Measurements from ENCODE around the gene DOK7. TPM values are rescaled to one million over a fixed set of nuclear protein-coding genes. Genes with fewer than 3 reads are reported as not detected.

DOK7 gene
- total and polyA plus RNA-seq, 8 donors: 0.37 to 8.1 (median 4.3) TPM; not detected in 1

DNA sequence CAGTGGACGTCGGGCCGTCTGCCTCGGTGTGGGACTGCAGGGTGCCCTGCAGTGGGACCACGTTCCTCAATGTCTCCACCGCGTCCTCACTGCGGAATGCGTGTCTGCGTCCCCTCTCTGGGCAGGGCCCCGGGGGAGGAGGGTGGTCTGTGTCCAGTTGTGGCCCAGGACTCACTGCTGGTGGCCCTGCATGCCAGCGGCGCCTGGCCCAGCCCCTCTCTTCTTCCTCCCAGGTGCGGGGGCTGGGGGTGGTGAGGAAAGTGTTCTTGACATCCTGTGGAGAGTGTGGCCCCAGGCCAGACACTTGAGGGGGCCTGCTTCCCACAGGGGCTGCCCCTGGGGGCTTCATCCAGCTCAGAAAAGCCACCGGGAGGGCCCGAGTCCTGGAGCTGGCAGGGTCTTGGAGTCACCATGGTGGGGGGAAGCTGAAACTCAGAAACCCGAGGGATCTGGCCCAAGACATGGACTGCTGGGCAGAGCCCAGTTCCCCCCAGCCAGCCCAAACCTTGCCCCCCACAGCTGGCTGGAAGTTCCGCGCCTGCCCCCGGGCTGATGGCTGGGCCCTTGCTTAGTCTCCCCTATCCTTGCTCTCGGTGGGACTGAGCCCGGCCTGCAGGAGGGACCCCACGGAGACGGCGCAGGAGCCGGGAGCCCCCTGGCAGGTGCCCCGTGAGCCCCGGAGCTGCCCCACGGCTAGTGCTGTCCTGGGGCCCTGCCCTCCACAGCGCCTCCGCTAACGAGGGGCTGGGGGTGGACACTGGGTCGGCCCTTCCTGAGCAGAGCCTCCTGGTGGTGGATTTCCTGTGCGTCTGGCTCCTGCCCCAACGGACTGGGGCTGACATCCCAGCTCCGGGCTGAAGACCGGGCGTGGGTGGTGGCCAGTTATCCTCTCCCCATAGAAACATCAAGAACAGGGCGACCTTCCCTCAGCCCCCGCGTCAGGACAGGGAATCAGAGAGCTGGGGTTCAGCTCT is 2.9 kb downstream of the DOK7 start:
- intact Hi-C loops (cut with DNase I; ENCODE audit: low total_unique reads): no loop called here
- 76 to 86% (median 80%) methylated on average over 31 to 41 of the region's 41 CpGs for WGBS, 5 donors
- DNase-seq: no peak
- H3K4me3 ChIP-seq: no peak overlapping the region
- H3K36me3 ChIP-seq: no peaks in the 10 kb centered on the region
- no peaks in the 10 kb centered on the region for H3K9me3 ChIP-seq
- TF ChIP-seq POLR2A (IDR thresholded peaks at IDR 0.05) (no peak), EP300 (IDR thresholded peaks at IDR 0.05) (no peak), POLR2AphosphoS5 (IDR thresholded peaks at IDR 0.05) (no peak)
- TF ChIP-seq, protein P1, sequence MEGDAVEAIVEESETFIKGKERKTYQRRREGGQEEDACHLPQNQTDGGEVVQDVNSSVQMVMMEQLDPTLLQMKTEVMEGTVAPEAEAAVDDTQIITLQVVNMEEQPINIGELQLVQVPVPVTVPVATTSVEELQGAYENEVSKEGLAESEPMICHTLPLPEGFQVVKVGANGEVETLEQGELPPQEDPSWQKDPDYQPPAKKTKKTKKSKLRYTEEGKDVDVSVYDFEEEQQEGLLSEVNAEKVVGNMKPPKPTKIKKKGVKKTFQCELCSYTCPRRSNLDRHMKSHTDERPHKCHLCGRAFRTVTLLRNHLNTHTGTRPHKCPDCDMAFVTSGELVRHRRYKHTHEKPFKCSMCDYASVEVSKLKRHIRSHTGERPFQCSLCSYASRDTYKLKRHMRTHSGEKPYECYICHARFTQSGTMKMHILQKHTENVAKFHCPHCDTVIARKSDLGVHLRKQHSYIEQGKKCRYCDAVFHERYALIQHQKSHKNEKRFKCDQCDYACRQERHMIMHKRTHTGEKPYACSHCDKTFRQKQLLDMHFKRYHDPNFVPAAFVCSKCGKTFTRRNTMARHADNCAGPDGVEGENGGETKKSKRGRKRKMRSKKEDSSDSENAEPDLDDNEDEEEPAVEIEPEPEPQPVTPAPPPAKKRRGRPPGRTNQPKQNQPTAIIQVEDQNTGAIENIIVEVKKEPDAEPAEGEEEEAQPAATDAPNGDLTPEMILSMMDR (IDR thresholded peaks at IDR 0.05): no peak
- peaks cover 0 to 42% (median 11%) of the 10 kb centered on the region in 3 donors for H3K27me3 ChIP-seq
- H3K27ac ChIP-seq: no peak overlapping the region
- peaks cover 12 to 56% (median 51%) of the 10 kb centered on the region in 4 donors for H3K4me1 ChIP-seq

DNA sequence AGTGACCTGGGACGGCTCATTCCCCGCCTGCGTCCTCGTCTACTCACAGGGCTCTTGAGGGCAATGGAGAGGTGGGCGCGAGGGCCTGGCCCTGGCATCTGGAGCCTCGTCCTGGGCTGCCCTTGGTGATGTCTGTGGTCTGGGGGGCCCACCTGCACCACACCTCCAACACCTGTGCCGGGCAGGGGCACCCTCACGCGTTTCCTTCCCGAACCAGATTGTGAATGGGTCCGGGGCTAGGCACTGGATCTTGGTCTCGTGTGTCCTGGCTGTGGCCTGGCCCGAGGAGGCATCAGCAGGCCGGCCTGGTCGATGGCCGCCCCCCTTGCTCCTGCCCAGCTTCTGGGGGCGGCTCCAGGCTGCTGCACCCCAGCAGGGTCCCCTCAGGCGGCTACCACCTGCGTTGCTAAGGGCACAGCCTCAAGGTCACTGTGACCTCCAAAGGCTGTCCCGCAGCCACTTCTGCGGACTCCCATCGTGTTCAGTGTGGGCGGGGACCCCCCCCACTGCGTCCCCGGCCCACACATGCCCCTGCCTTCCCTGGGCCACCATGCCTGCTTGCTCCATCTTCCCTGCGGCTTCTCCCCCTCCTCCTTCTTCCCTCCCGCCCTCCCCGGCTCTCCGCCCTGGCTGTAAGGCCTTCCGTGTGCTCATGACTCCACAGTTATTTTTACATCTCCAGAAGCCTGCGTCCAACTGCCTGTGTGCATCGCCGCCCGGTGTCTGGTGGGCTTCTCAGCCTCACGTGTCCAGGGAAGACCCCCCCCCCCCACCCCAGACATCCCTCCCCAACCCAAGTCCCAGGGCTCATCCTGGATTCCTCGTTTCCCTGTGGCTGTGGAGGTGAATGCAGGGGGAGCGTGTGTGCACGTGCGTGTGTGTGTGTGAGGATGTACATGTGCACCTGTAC is 3.8 kb downstream of the DOK7 start:
- Histone ChIP-seq H3K9me3 (no peaks in the 10 kb centered on the region), H3K4me1 (peaks cover 7 to 46% (median 44%) of the 10 kb centered on the region in 4 donors), H3K27me3 (peaks cover 0 to 42% (median 11%) of the 10 kb centered on the region in 3 donors), H3K36me3 (no peaks in the 10 kb centered on the region), H3K27ac (no peak overlapping the region), H3K4me3 (no peak overlapping the region)
- TF ChIP-seq POLR2A (IDR thresholded peaks at IDR 0.05): no peak
- no peak for TF ChIP-seq POLR2AphosphoS5 (IDR thresholded peaks at IDR 0.05)
- TF ChIP-seq EP300 (IDR thresholded peaks at IDR 0.05): no peak
- TF ChIP-seq, protein P1 (IDR thresholded peaks at IDR 0.05): no peak
- intact Hi-C loops (cut with DNase I; ENCODE audit: low total_unique reads): no loop called here
- no peak for DNase-seq
- 83 to 89% (median 84%) methylated on average over 38 to 40 of the region's 40 CpGs for WGBS, 5 donors

DNA sequence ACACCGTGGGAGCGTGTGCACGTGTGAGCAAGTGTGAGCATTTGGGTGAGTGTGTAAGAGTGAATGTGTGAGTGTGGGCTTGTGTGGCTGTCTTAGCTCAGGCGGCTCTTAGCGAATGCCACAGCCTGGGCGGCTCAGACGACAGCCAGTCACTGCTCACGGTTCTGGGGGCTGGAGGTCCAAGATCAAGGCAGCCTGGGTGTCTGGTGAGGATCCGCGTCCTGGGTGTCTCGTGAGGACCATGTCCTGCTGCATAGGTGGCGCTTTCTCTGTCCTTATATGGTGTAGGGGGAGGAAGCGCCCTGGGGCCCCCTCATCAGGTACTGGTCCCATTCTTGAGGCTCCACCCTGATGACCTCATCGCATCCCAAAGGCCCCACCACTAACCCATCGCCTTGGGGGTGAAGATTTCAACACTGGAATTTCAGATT is 4.5 kb downstream of the DOK7 start:
- no peak overlapping the region for H3K27ac ChIP-seq
- no peak for TF ChIP-seq EP300 (IDR thresholded peaks at IDR 0.05)
- 88 to 95% (median 91%) methylated on average over 13 to 15 of the region's 15 CpGs for WGBS, 5 donors
- no peak for DNase-seq
- no peak overlapping the region for H3K4me3 ChIP-seq
- H3K9me3 ChIP-seq: no peaks in the 10 kb centered on the region
- intact Hi-C loops (cut with DNase I; ENCODE audit: low total_unique reads): no loop called here
- H3K27me3 ChIP-seq: peaks cover 0 to 40% (median 11%) of the 10 kb centered on the region in 3 donors
- H3K36me3 ChIP-seq: no peaks in the 10 kb centered on the region
- H3K4me1 ChIP-seq: peaks cover 4 to 40% (median 37%) of the 10 kb centered on the region in 4 donors

DNA sequence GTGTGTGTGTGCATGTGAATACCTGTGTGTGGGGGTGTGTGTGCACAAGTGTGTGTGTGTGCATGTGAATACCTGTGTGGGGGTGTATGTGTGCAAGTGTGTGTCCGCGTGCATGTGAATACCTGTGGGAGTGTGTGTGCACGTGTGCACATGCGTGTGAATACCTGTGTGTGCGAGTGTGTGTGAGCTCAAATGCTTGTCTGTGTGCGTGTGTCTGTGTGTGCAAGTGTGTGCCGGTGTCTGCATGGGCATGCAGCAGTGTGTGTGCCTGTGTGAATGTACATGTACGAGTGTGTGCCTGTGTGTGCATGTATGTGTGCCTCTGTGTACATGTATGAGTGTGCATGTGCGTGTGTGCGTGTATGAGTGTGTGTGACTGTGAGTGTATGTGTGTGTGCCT is 5.0 kb downstream of the DOK7 start:
- H3K4me1 ChIP-seq: peaks cover 4 to 34% (median 31%) of the 10 kb centered on the region in 4 donors
- 91 to 98% (median 95%) methylated on average over 10 of the region's 10 CpGs for WGBS, 5 donors

More for the DNA sequence above, 5.0 kb downstream of the DOK7 start:
- H3K27me3 ChIP-seq: peaks cover 0 to 40% (median 11%) of the 10 kb centered on the region in 3 donors
- no peaks in the 10 kb centered on the region for H3K9me3 ChIP-seq
- TF ChIP-seq EP300 (IDR thresholded peaks at IDR 0.05) (no peak), POLR2AphosphoS5 (IDR thresholded peaks at IDR 0.05) (no peak), POLR2A (IDR thresholded peaks at IDR 0.05) (no peak)
- TF ChIP-seq, protein P1 (IDR thresholded peaks at IDR 0.05): no peak
- intact Hi-C loops (cut with DNase I; ENCODE audit: low total_unique reads): no loop called here
- no peak overlapping the region for H3K4me3 ChIP-seq
- no peak for DNase-seq
- H3K27ac ChIP-seq: no peak overlapping the region
- no peaks in the 10 kb centered on the region for H3K36me3 ChIP-seq
